Tibial nerve (tissue), 3 donors: ENCODE results near the gene L1CAM.

Experiments used
- POLR2A ChIP-seq, 2 donors: fragments of 450-650 bp; IDR thresholded peaks; one replicate each; pipeline ENCODE4 v1.6.1; 2017; ENCODE audit warnings: antibody characterized with exemption in 2 of 2, mild to moderate bottlenecking in 2 of 2, moderate library complexity in 2 of 2
- TF ChIP-seq, protein P1 (sequence below), 5 experiments: fragments of 200-600 bp in 3 of 5; fragments of 450-650 bp in 2 of 5; sonication (generic) in 3 of 5; IDR thresholded peaks; one replicate each; pipeline ENCODE4 v1.5.1; 2016 to 2019; ENCODE audit warnings: antibody characterized with exemption in 5 of 5, mild to moderate bottlenecking in 3 of 5, moderate library complexity in 2 of 5

DNA sequence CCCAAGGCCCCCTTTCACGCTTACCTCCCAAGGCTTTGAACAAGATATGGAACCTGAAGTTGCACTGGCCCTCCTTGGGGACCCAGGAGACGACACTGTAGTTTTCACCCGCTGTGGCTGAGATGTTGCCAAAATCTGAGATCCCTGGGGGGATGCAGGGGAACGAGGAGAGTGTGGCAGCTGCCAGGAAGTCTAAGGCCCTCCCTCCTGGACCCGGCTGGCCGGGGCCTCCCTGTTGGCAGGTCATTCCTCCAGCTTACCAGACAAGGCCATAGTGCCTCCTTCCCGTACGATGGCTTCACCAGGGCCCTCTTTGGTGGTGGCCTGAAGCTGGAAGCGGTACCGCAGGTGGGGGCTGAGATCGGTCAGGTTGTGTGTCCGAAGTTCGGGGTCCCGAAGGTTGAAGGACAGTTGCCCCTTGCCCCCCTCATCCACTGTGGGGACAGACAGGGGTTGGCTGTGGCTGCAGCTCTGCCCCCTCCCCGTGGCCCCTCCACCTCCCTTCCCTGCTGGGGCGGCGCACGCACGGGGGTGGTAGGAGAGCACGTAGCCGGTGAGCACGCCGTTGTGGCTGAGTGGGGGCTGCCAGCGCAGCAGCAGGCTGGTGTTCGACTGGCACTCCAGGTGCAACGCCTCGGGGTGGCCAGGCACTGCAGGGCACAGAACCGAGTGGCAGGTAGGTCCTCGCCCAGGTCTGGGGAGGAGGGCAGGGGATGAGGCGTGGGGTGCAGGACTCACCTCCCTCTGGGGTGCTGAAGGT, 21.2 kb downstream of the L1CAM start:
- TF ChIP-seq, protein P1, sequence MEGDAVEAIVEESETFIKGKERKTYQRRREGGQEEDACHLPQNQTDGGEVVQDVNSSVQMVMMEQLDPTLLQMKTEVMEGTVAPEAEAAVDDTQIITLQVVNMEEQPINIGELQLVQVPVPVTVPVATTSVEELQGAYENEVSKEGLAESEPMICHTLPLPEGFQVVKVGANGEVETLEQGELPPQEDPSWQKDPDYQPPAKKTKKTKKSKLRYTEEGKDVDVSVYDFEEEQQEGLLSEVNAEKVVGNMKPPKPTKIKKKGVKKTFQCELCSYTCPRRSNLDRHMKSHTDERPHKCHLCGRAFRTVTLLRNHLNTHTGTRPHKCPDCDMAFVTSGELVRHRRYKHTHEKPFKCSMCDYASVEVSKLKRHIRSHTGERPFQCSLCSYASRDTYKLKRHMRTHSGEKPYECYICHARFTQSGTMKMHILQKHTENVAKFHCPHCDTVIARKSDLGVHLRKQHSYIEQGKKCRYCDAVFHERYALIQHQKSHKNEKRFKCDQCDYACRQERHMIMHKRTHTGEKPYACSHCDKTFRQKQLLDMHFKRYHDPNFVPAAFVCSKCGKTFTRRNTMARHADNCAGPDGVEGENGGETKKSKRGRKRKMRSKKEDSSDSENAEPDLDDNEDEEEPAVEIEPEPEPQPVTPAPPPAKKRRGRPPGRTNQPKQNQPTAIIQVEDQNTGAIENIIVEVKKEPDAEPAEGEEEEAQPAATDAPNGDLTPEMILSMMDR (IDR thresholded peaks at IDR 0.05), result no peak
- no peak for TF ChIP-seq POLR2A (IDR thresholded peaks at IDR 0.05)
